GM23338 (cell line): ENCODE results near the gene CFAP74. TPM values are rescaled to one million over a fixed set of nuclear protein-coding genes. Genes with fewer than 3 reads are reported as not detected.
"Not testable (repeated sequence)": the region's sequence is repeated elsewhere in the genome, so short reads cannot be mapped to it uniquely, and the experiment has no call there.

Experiments used
- ATAC-seq: fragments of 200-7000 bp; cut with Tn5 transposase; 3 replicates; pipeline ENCODE4 v1.9.1; 2020
- DNase-seq: peaks from one replicate; pipeline ENCODE4 v3.0.0-alpha.2; 2015; ENCODE audit warnings: low spot score
- H2AFZ ChIP-seq: fragments of 200-600 bp; sonication (generic); 2 replicates; pipeline ENCODE4 v1.8.0; 2016; ENCODE audit warnings: antibody characterized with exemption, mild to moderate bottlenecking, moderate library complexity
- H3F3A ChIP-seq: fragments of 200-600 bp; sonication (generic); replicated peaks from 2 replicates; pipeline ENCODE4 v1.8.0; 2017; ENCODE audit warnings: antibody characterized with exemption, mixed run types, low read depth
- H3K27ac ChIP-seq: fragments of 200-600 bp; sonication (generic); 2 replicates; pipeline ENCODE4 v1.6.1; 2016; ENCODE audit warnings: low read depth
- H3K27me3 ChIP-seq: fragments of 200-600 bp; sonication (generic); 2 replicates; pipeline ENCODE4 v1.8.0; 2016; ENCODE audit warnings: mild to moderate bottlenecking, mixed run types, moderate library complexity; ENCODE audit not compliant: insufficient read depth
- H3K36me3 ChIP-seq: fragments of 200-600 bp; sonication (generic); 2 replicates; pipeline ENCODE4 v1.8.0; 2016; ENCODE audit warnings: mild to moderate bottlenecking; ENCODE audit not compliant: insufficient read depth
- H3K4me1 ChIP-seq: fragments of 200-600 bp; sonication (generic); 2 replicates; pipeline ENCODE4 v1.8.0; 2016; ENCODE audit warnings: mild to moderate bottlenecking, moderate library complexity; ENCODE audit not compliant: insufficient read depth
- H3K4me2 ChIP-seq: fragments of 200-600 bp; sonication (generic); 2 replicates; pipeline ENCODE4 v1.7.1; 2017; ENCODE audit warnings: mixed run types
- H3K4me3 ChIP-seq: fragments of 200-600 bp; sonication (generic); 2 replicates; pipeline ENCODE4 v1.6.1; 2016; ENCODE audit warnings: mixed run types
- H3K79me2 ChIP-seq: fragments of 200-600 bp; sonication (generic); replicated peaks from 2 replicates; pipeline ENCODE4 v1.8.0; 2017; ENCODE audit warnings: mild to moderate bottlenecking; ENCODE audit not compliant: insufficient read depth
- H3K9me2 ChIP-seq: fragments of 200-600 bp; sonication (generic); 2 replicates; pipeline ENCODE4 v1.8.0; 2017; ENCODE audit not compliant: insufficient read depth
- H4K20me1 ChIP-seq: fragments of 200-600 bp; sonication (generic); replicated peaks from 2 replicates; pipeline ENCODE4 v1.8.0; 2017; ENCODE audit warnings: mild to moderate bottlenecking; ENCODE audit not compliant: insufficient read depth
- H3K27ac Mint-ChIP-seq: 2 replicates; pipeline ENCODE4 v1.8.0; 2020; ENCODE audit warnings: inconsistent platforms, mild to moderate bottlenecking, moderate library complexity, mixed read lengths
- H3K27me3 Mint-ChIP-seq: 3 replicates; pipeline ENCODE4 v1.8.0; 2022; ENCODE audit warnings: low read depth, mild to moderate bottlenecking, moderate library complexity, mixed read lengths, inconsistent platforms; ENCODE audit not compliant: insufficient read depth, poor library complexity
- H3K36me3 Mint-ChIP-seq: 3 replicates; pipeline ENCODE4 v1.8.0; 2021; ENCODE audit warnings: low read depth, mild to moderate bottlenecking, inconsistent platforms, moderate library complexity, mixed read lengths
- H3K4me1 Mint-ChIP-seq: 3 replicates; pipeline ENCODE4 v1.8.0; 2020; ENCODE audit warnings: mild to moderate bottlenecking, inconsistent platforms, mixed read lengths
- H3K4me3 Mint-ChIP-seq: 3 replicates; pipeline ENCODE4 v1.8.0; 2021; ENCODE audit warnings: moderate library complexity, mild to moderate bottlenecking, inconsistent platforms, mixed read lengths
- H3K9me3 Mint-ChIP-seq: 3 replicates; pipeline ENCODE4 v1.8.0; 2020; ENCODE audit warnings: moderate library complexity, mild to moderate bottlenecking, inconsistent platforms, mixed read lengths
- CTCF ChIP-seq, 2 experiments: fragments of 200-600 bp in 1 of 2; sonication (generic) in 1 of 2; conservative IDR thresholded peaks; 2 replicates each; pipeline versions ENCODE4 v1.5.1 to v1.6.1; 2016 to 2017; ENCODE audit warnings: antibody characterized with exemption in 2 of 2, low read depth in 2 of 2, mild to moderate bottlenecking in 2 of 2, moderate library complexity in 1 of 2
- EZH2phosphoT487 ChIP-seq: fragments of 200-600 bp; sonication (generic); IDR thresholded peaks from one replicate; pipeline ENCODE4 v1.8.1; 2018; ENCODE audit warnings: antibody characterized with exemption; ENCODE audit not compliant: unreplicated experiment
- NANOG ChIP-seq: IDR thresholded peaks from 2 replicates; pipeline ENCODE4 v1.6.1; 2016; ENCODE audit warnings: antibody characterized with exemption, borderline replicate concordance
- POLR2AphosphoS5 ChIP-seq: IDR thresholded peaks from 2 replicates; pipeline ENCODE4 v1.6.1; 2016; ENCODE audit warnings: antibody characterized with exemption, low read depth
- REST ChIP-seq: IDR thresholded peaks from one replicate; pipeline ENCODE4 v1.6.1; 2018; ENCODE audit warnings: antibody characterized with exemption; ENCODE audit not compliant: unreplicated experiment
- ZNF331 ChIP-seq: fragments of 250-450 bp; sonication (Bioruptor Pico); IDR thresholded peaks from 2 replicates; pipeline ENCODE4 v1.5.0; 2020; ENCODE audit warnings: low read depth, mild to moderate bottlenecking, moderate library complexity
- ZNF462 ChIP-seq: fragments of 250-450 bp; sonication (Bioruptor Pico); IDR thresholded peaks from 2 replicates; pipeline ENCODE4 v1.5.0; 2020; ENCODE audit warnings: mild to moderate bottlenecking, moderate library complexity
- polyA plus RNA-seq: library from polyadenylated mRNA; unstranded; fragments of >200 nt; fragmentation: Nextera tagmentation; extraction: Ambion mirVana; gene quantifications from 2 replicates; pipeline ENCODE4 v1.2.1, GENCODE V29; 2016
- total RNA-seq: library from RNA; depleted of rRNA; stranded (reverse); fragments of >200 nt; shearing (Covaris generic); gene quantifications from 2 replicates; pipeline ENCODE4 v1.2.3, GENCODE V29; 2014

Gene CFAP74
- total and polyA plus RNA-seq, 2 experiments from 2014 or later: 0.21 TPM; not detected in 1

GRCh38 chr1:1934848-1935247 lies 68.7 kb downstream of the CFAP74 start:
- not testable (repeated sequence) for H3K9me2 ChIP-seq, H3K36me3 Mint-ChIP-seq, H3K4me3 ChIP-seq, H3K27ac Mint-ChIP-seq, DNase-seq, H3K27me3 ChIP-seq, H3K4me1 ChIP-seq, H3K4me2 ChIP-seq, ATAC-seq, H4K20me1 ChIP-seq, H3K27ac ChIP-seq, H3K4me3 Mint-ChIP-seq, H3K27me3 Mint-ChIP-seq, H3F3A ChIP-seq, H3K36me3 ChIP-seq, H2AFZ ChIP-seq, H3K79me2 ChIP-seq, H3K4me1 Mint-ChIP-seq, H3K9me3 Mint-ChIP-seq

GRCh38 chr1:1929639-1930545 lies 73.7 kb downstream of the CFAP74 start:
- Histone ChIP-seq H3K4me2 (no peak overlapping the region), H3F3A (0 out of 2 replicates have a peak, but pooled peaks cover 10% of the 10 kb centered on the region), H2AFZ (no peak overlapping the region), H3K36me3 (no peaks in the 10 kb centered on the region), H3K27ac (no peak overlapping the region), H3K4me3 (no peak overlapping the region), H3K79me2 (no peaks in the 10 kb centered on the region), H3K27me3 (no peaks in the 10 kb centered on the region), H3K9me2 (0 out of 2 replicates have a peak, but pooled peaks cover 3% of the 10 kb centered on the region), H3K4me1 (no peaks in the 10 kb centered on the region), H4K20me1 (no peaks in the 10 kb centered on the region)
- no peaks in the 10 kb centered on the region for H3K36me3 Mint-ChIP-seq
- ATAC-seq (no peak), DNase-seq (no peak)
- peaks cover 3% of the 10 kb centered on the region for H3K27me3 Mint-ChIP-seq
- H3K27ac Mint-ChIP-seq: no peak overlapping the region
- no peak overlapping the region for H3K4me3 Mint-ChIP-seq
- peaks cover 15% of the 10 kb centered on the region for H3K9me3 Mint-ChIP-seq
- H3K4me1 Mint-ChIP-seq: no peaks in the 10 kb centered on the region
- no peak for TF ChIP-seq ZNF462 (CRISPR knock-in tag)
- no peak for TF ChIP-seq REST
- no peak for TF ChIP-seq EZH2phosphoT487
- no peak for TF ChIP-seq NANOG
- TF ChIP-seq CTCF (conservative IDR thresholded peaks at IDR 0.05; ENCODE audit: low read depth in 2 of 2): no peak
- TF ChIP-seq ZNF331 (CRISPR knock-in tag): no peak
- no peak for TF ChIP-seq POLR2AphosphoS5
